NCI-H345 treated with DMSO at 0.1 percent for 48 hours (cell line): ENCODE results near the gene NPY5R.

Source experiments
- DNase-seq: peaks from one replicate; lab custom pipeline; 2025; ENCODE audit not compliant: unreplicated experiment; lab: John Stamatoyannopoulos, UW

The NPY5R gene

GRCh38 chr4:163384434-163384833 lies 40.7 kb downstream of the NPY5R start:
- no peak for DNase-seq

GRCh38 chr4:163384926-163385325 lies 41.2 kb downstream of the NPY5R start:
- no peak for DNase-seq

GRCh38 chr4:163385466-163385865 lies 41.8 kb downstream of the NPY5R start:
- DNase-seq = no peak

GRCh38 chr4:163391756-163392155 lies 48.1 kb downstream of the NPY5R start:
- no peak for DNase-seq

- DNase-seq = no peak
Measured at GRCh38 chr4:163392328-163392727, 48.6 kb downstream of the NPY5R start.

- no peak for DNase-seq
Measured at GRCh38 chr4:163393471-163393870, 49.8 kb downstream of the NPY5R start.

- DNase-seq = no peak
Measured at GRCh38 chr4:163395055-163395454, 51.4 kb downstream of the NPY5R start.

- DNase-seq = no peak
Measured at GRCh38 chr4:163395758-163396157, 52.1 kb downstream of the NPY5R start.

- no peak for DNase-seq
Measured at GRCh38 chr4:163398238-163398637, 54.5 kb downstream of the NPY5R start.

GRCh38 chr4:163400911-163401310 lies 57.2 kb downstream of the NPY5R start:
- no peak for DNase-seq
